ENCODE data around the gene SLC9A3.
A peak's percentile ranks its signal among the peaks of the same experiment; 100 is the strongest.

SLC9A3 gene

GRCh38 chr5:455806-456205 lies 68.4 kb downstream of the SLC9A3 start:
- no peak for DNase-seq

- DNase-seq, result no peak
Observed at GRCh38 chr5:454936-455335, 69.3 kb downstream of the SLC9A3 start.

- DNase-seq, result no peak
Observed at GRCh38 chr5:453725-454481, 70.3 kb downstream of the SLC9A3 start.

GRCh38 chr5:452978-453710 lies 71.1 kb downstream of the SLC9A3 start:
- DNase-seq, result no peak

GRCh38 chr5:451587-452458 lies 72.4 kb downstream of the SLC9A3 start:
- DNase-seq, result no peak

- no peak for DNase-seq
Observed at GRCh38 chr5:449151-449550, 75.1 kb downstream of the SLC9A3 start.

GRCh38 chr5:448766-449090 lies 75.5 kb downstream of the SLC9A3 start:
- DNase-seq, result no peak

- no peak for DNase-seq
Observed at GRCh38 chr5:448061-448765, 76.0 kb downstream of the SLC9A3 start.

- no peak for DNase-seq
Observed at GRCh38 chr5:447501-447900, 76.7 kb downstream of the SLC9A3 start.

- peak; percentile 41 for DNase-seq
Observed at GRCh38 chr5:446883-447263, 77.4 kb downstream of the SLC9A3 start.

- no peak for DNase-seq
Observed at GRCh38 chr5:446066-446882, 78.0 kb downstream of the SLC9A3 start.

GRCh38 chr5:445591-445990 lies 78.7 kb downstream of the SLC9A3 start:
- DNase-seq, result no peak

GRCh38 chr5:444226-444625 lies 80.0 kb downstream of the SLC9A3 start:
- DNase-seq, result no peak

- no peak for DNase-seq
Observed at GRCh38 chr5:443239-444151, 80.8 kb downstream of the SLC9A3 start.

GRCh38 chr5:442335-443238 lies 81.7 kb downstream of the SLC9A3 start, which contains the start of gene EXOC3:
TSS of gene EXOC3 (plus strand) at chr5:443176. CDS start at chr5:446206, 3,030 bp downstream.
- DNase-seq, result peak; percentile 70

GRCh38 chr5:441996-442334 lies 82.3 kb downstream of the SLC9A3 start:
- no peak for DNase-seq

GRCh38 chr5:440401-441201 lies 83.6 kb downstream of the SLC9A3 start:
- DNase-seq, result no peak

GRCh38 chr5:439636-440035 lies 84.6 kb downstream of the SLC9A3 start:
- DNase-seq, result no peak

- DNase-seq, result no peak
Observed at GRCh38 chr5:439181-439580, 85.1 kb downstream of the SLC9A3 start.

Data from HCEC 1CT (cell line).